ENCODE data around the gene LEKR1.

Gene LEKR1

DNA sequence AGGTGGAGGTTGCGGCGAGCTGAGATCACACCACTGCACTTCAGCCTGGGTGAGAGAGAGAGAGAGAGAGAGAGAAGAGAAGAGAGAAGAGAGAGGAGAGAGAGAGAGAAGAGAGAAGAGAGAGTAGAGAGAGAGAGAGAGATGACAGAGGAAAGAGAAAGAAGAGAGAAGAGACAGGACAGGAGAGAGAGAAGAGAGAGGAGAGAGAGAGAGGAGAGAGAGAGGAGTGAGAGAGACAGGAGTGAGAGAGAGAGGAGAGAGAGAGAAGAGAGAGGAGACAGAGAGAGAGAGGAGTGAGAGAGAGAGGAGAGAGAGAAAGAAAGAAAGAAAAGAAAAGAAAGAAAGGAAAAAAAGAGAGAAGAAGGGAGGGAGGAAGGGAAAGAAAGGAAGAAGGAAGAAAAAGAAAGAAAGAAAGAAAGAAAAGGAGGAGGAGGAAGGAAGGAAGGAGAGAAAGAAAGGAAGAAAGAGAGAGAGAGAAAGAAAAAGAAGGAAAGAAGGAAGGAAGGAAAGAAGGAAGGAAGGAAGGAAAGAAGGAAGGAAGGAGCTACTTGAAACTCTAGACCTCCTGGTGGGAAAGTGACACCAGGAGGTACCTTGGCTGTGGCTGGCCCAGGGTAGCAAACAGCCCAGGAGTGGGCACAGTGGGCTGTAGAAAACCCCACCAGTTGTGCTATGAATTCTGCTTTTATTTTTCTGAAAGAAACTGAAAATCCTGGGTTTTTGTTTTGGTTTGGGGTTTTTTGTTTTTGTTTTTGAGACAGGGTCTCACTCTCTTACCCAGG, 245.8 kb downstream of the LEKR1 start:
- no peak overlapping the region for H3K27ac ChIP-seq (ENCODE audit: low read length)

GRCh38 chr3:157073810-157074209, 247.7 kb downstream of the LEKR1 start:
- TF ChIP-seq EZH2 (IDR thresholded peaks at IDR 0.05; ENCODE audit: borderline replicate concordance, low read depth, low read length, severe bottlenecking) (no peak), CTCF (IDR thresholded peaks at IDR 0.05; ENCODE audit: borderline replicate concordance, extremely low read depth, low read length, poor library complexity, severe bottlenecking) (no peak)
- Histone ChIP-seq H3K36me3 (ENCODE audit: insufficient read depth, low read length) (no peaks in the 10 kb centered on the region), H3K79me2 (ENCODE audit: insufficient read depth, low read length) (no peaks in the 10 kb centered on the region), H3K9ac (ENCODE audit: low read depth, low read length) (no peak overlapping the region), H3K27me3 (ENCODE audit: insufficient read depth, low read length, poor library complexity) (peaks cover 17% of the 10 kb centered on the region), H4K20me1 (ENCODE audit: insufficient read depth, low read length) (no peaks in the 10 kb centered on the region), H3K4me2 (ENCODE audit: insufficient read depth, low read length) (no peak overlapping the region), H3K27ac (ENCODE audit: low read length) (no peak overlapping the region), H3K4me1 (ENCODE audit: insufficient read depth, low read length) (no peaks in the 10 kb centered on the region), H2AFZ (ENCODE audit: low read depth, low read length) (no peak overlapping the region), H3K4me3 (ENCODE audit: low read depth in 1 of 2, low read length in 2 of 2) (no peak overlapping the region), H3K9me3 (ENCODE audit: insufficient read depth, low read length, severe bottlenecking) (no peaks in the 10 kb centered on the region)
- ATAC-seq (ENCODE audit: insufficient read depth, low read depth) (no peak), DNase-seq (no peak)

More for the DNA sequence above, 245.8 kb downstream of the LEKR1 start:
- TF ChIP-seq EZH2 (IDR thresholded peaks at IDR 0.05; ENCODE audit: borderline replicate concordance, low read depth, low read length, severe bottlenecking) (no peak), CTCF (IDR thresholded peaks at IDR 0.05; ENCODE audit: borderline replicate concordance, extremely low read depth, low read length, poor library complexity, severe bottlenecking) (no peak)
- ATAC-seq (ENCODE audit: insufficient read depth, low read depth), result no peak
- Histone ChIP-seq H3K4me1 (ENCODE audit: insufficient read depth, low read length) (no peaks in the 10 kb centered on the region), H3K36me3 (ENCODE audit: insufficient read depth, low read length) (no peaks in the 10 kb centered on the region), H3K9me3 (ENCODE audit: insufficient read depth, low read length, severe bottlenecking) (no peaks in the 10 kb centered on the region), H4K20me1 (ENCODE audit: insufficient read depth, low read length) (no peaks in the 10 kb centered on the region), H3K4me2 (ENCODE audit: insufficient read depth, low read length) (no peak overlapping the region), H2AFZ (ENCODE audit: low read depth, low read length) (no peak overlapping the region), H3K4me3 (ENCODE audit: low read depth in 1 of 2, low read length in 2 of 2) (no peak overlapping the region), H3K27me3 (ENCODE audit: insufficient read depth, low read length, poor library complexity) (peaks cover 22% of the 10 kb centered on the region), H3K79me2 (ENCODE audit: insufficient read depth, low read length) (no peaks in the 10 kb centered on the region), H3K9ac (ENCODE audit: low read depth, low read length) (no peak overlapping the region)
- DNase-seq, result no peak

DNA sequence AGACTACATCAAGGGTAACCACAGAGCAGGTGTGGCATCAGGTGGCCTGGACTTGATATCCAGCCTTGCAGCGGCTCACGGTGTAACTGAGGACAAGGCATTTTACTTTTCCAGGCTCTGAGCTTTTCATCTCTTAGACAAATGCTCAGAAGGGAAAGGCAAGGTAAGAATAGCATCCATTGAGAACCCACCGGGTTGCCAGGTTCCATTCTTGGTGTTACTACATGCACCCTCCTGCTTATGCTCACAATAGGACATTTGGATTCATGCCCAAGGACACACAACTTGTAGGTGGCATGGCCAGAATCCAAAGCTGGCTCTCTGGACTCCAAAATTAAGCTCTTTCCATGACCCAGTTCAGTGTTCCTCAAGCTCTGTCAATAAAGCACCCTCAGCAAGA, 248.3 kb downstream of the LEKR1 start:
- H3K36me3 ChIP-seq (ENCODE audit: insufficient read depth, low read length), result no peaks in the 10 kb centered on the region
- no peak for TF ChIP-seq EZH2 (IDR thresholded peaks at IDR 0.05; ENCODE audit: borderline replicate concordance, low read depth, low read length, severe bottlenecking)
- no peak for TF ChIP-seq CTCF (IDR thresholded peaks at IDR 0.05; ENCODE audit: borderline replicate concordance, extremely low read depth, low read length, poor library complexity, severe bottlenecking)
- no peak overlapping the region for H2AFZ ChIP-seq (ENCODE audit: low read depth, low read length)
- no peaks in the 10 kb centered on the region for H3K9me3 ChIP-seq (ENCODE audit: insufficient read depth, low read length, severe bottlenecking)
- peaks cover 16% of the 10 kb centered on the region for H3K27me3 ChIP-seq (ENCODE audit: insufficient read depth, low read length, poor library complexity)
- DNase-seq (no peak), ATAC-seq (ENCODE audit: insufficient read depth, low read depth) (no peak)
- H3K4me1 ChIP-seq (ENCODE audit: insufficient read depth, low read length), result no peaks in the 10 kb centered on the region
- H3K79me2 ChIP-seq (ENCODE audit: insufficient read depth, low read length), result no peaks in the 10 kb centered on the region
- H3K9ac ChIP-seq (ENCODE audit: low read depth, low read length), result no peak overlapping the region
- no peak overlapping the region for H3K4me3 ChIP-seq (ENCODE audit: low read depth in 1 of 2, low read length in 2 of 2)
- no peak overlapping the region for H3K27ac ChIP-seq (ENCODE audit: low read length)
- no peak overlapping the region for H3K4me2 ChIP-seq (ENCODE audit: insufficient read depth, low read length)
- H4K20me1 ChIP-seq (ENCODE audit: insufficient read depth, low read length), result no peaks in the 10 kb centered on the region

All from DND-41 (cell line).